Vagina (tissue), 2 donors: ENCODE measurements around the gene BLTP3A. TPM values are rescaled to one million over a fixed set of nuclear protein-coding genes. Genes with fewer than 3 reads are reported as not detected.
"Not testable (repeated sequence)": the region's sequence is repeated elsewhere in the genome, so short reads cannot be mapped to it uniquely, and the experiment has no call there.

Source experiments
- DNase-seq, 2 donors: peaks; one replicate each; pipeline ENCODE4 v3.0.0-alpha.2; 2017; ENCODE audit errors: extremely low spot score in 2 of 2
- H3K27ac ChIP-seq: fragments of 200-600 bp; sonication (generic); one replicate; pipeline ENCODE4 v1.5.1; 2019
- H3K27me3 ChIP-seq: fragments of 200-600 bp; sonication (generic); one replicate; pipeline ENCODE4 v1.5.1; 2019
- H3K36me3 ChIP-seq, 2 donors: fragments of 200-600 bp; sonication (generic); one replicate each; pipeline ENCODE4 v1.5.1; 2017 to 2019
- H3K4me1 ChIP-seq: fragments of 200-600 bp; sonication (generic); one replicate; pipeline ENCODE4 v1.5.1; 2019
- H3K4me3 ChIP-seq, 2 donors: fragments of 200-600 bp; sonication (generic); 1 replicate in 1 of 2; 2 replicates in 1 of 2; pipeline ENCODE4 v1.5.1; 2016 to 2019
- H3K9me3 ChIP-seq: fragments of 200-600 bp; sonication (generic); one replicate; pipeline ENCODE4 v1.5.1; 2019
- CTCF ChIP-seq, 3 experiments: fragments of 450-650 bp in 2 of 3; fragments of 200-600 bp in 1 of 3; sonication (generic) in 1 of 3; IDR thresholded peaks; one replicate each; pipeline ENCODE4 v1.5.1; 2017 to 2019; ENCODE audit warnings: antibody characterized with exemption in 3 of 3, mild to moderate bottlenecking in 2 of 3, moderate library complexity in 2 of 3
- POLR2A ChIP-seq, 2 donors: fragments of 450-650 bp; IDR thresholded peaks; one replicate each; pipeline ENCODE4 v1.6.1; 2017; ENCODE audit warnings: antibody characterized with exemption in 2 of 2, mild to moderate bottlenecking in 2 of 2, moderate library complexity in 2 of 2
- POLR2AphosphoS5 ChIP-seq, 2 donors: sonication (generic); formaldehyde crosslinking; IDR thresholded peaks; one replicate each; pipeline ENCODE4 v1.9.0; 2017; ENCODE audit warnings: antibody characterized with exemption in 2 of 2, mild to moderate bottlenecking in 2 of 2, low read depth in 1 of 2; ENCODE audit not compliant: insufficient read depth in 1 of 2
- intact Hi-C: fragments of 100-400 bp; cut with DNase I; formaldehyde crosslinking; loops from one replicate; pipeline ENCODE4 v1.15.1; 2023
- total RNA-seq: library from RNA; depleted of rRNA; stranded (reverse); fragments of >200 nt; gene quantifications from one replicate; pipeline ENCODE4 v1.2.3, GENCODE V29; 2016

BLTP3A gene
- total RNA-seq, 1 donor from 2014 or later: 10.1 TPM

- H3K27me3 ChIP-seq: no peaks in the 10 kb centered on the region
- H3K4me1 ChIP-seq: peaks cover 30% of the 10 kb centered on the region
- intact Hi-C loops: no loop called here
- DNase-seq: no peak
- no peaks in the 10 kb centered on the region for H3K9me3 ChIP-seq
- TF ChIP-seq POLR2A (IDR thresholded peaks at IDR 0.05): no peak
- no peak for TF ChIP-seq CTCF (IDR thresholded peaks at IDR 0.05)
- H3K4me3 ChIP-seq: no peak overlapping the region
- H3K36me3 ChIP-seq: peaks cover 0 to 24% of the 10 kb centered on the region in 2 donors
- no peak overlapping the region for H3K27ac ChIP-seq
Observed at GRCh38 chr6:34760108-34760507, 31.8 kb upstream of the BLTP3A start.

- Histone ChIP-seq H3K36me3 (peaks cover 0 to 35% of the 10 kb centered on the region in 2 donors), H3K4me1 (peaks cover 30% of the 10 kb centered on the region)
- H3K27me3 ChIP-seq, H3K4me3 ChIP-seq, DNase-seq, H3K9me3 ChIP-seq, H3K27ac ChIP-seq, intact Hi-C loops: not testable (repeated sequence)
Observed at GRCh38 chr6:34761681-34762080, 30.2 kb upstream of the BLTP3A start.

- intact Hi-C loops: no loop called here
- Histone ChIP-seq H3K4me3 (no peak overlapping the region), H3K27ac (no peak overlapping the region), H3K4me1 (no peaks in the 10 kb centered on the region), H3K36me3 (peaks cover 0 to 86% of the 10 kb centered on the region in 2 donors), H3K9me3 (no peaks in the 10 kb centered on the region), H3K27me3 (no peaks in the 10 kb centered on the region)
- DNase-seq: no peak
- TF ChIP-seq POLR2AphosphoS5 (IDR thresholded peaks at IDR 0.05; ENCODE audit: insufficient read depth in 1 of 2, low read depth in 1 of 2): no peak
- TF ChIP-seq POLR2A (IDR thresholded peaks at IDR 0.05): no peak
Observed at GRCh38 chr6:34768148-34768547, 23.7 kb upstream of the BLTP3A start.

GRCh38 chr6:34771727-34772126, 20.2 kb upstream of the BLTP3A start:
- Histone ChIP-seq H3K9me3 (no peaks in the 10 kb centered on the region), H3K27me3 (no peaks in the 10 kb centered on the region), H3K27ac (no peak overlapping the region), H3K36me3 (peaks cover 0 to 83% of the 10 kb centered on the region in 2 donors), H3K4me1 (no peaks in the 10 kb centered on the region), H3K4me3 (no peak overlapping the region)
- intact Hi-C loops: no loop called here
- TF ChIP-seq POLR2A (IDR thresholded peaks at IDR 0.05) (no peak), CTCF (IDR thresholded peaks at IDR 0.05) (no peak), POLR2AphosphoS5 (IDR thresholded peaks at IDR 0.05; ENCODE audit: insufficient read depth in 1 of 2, low read depth in 1 of 2) (no peak)
- DNase-seq: no peak

GRCh38 chr6:34772940-34773339, 18.9 kb upstream of the BLTP3A start:
- TF ChIP-seq POLR2A (IDR thresholded peaks at IDR 0.05) (no peak), CTCF (IDR thresholded peaks at IDR 0.05) (no peak), POLR2AphosphoS5 (IDR thresholded peaks at IDR 0.05; ENCODE audit: insufficient read depth in 1 of 2, low read depth in 1 of 2) (no peak)
- no peaks in the 10 kb centered on the region for H3K4me1 ChIP-seq
- H3K27ac ChIP-seq: no peak overlapping the region
- intact Hi-C loops: no loop called here
- H3K4me3 ChIP-seq: no peak overlapping the region
- no peaks in the 10 kb centered on the region for H3K9me3 ChIP-seq
- no peaks in the 10 kb centered on the region for H3K27me3 ChIP-seq
- H3K36me3 ChIP-seq: peaks cover 0 to 71% of the 10 kb centered on the region in 2 donors
- DNase-seq: no peak

GRCh38 chr6:34773916-34774315, 18.0 kb upstream of the BLTP3A start:
- Histone ChIP-seq H3K9me3 (no peaks in the 10 kb centered on the region), H3K4me1 (no peaks in the 10 kb centered on the region), H3K27me3 (no peaks in the 10 kb centered on the region), H3K27ac (no peak overlapping the region), H3K36me3 (peaks cover 0 to 61% of the 10 kb centered on the region in 2 donors), H3K4me3 (no peak overlapping the region)
- no peak for TF ChIP-seq POLR2A (IDR thresholded peaks at IDR 0.05)
- no peak for TF ChIP-seq CTCF (IDR thresholded peaks at IDR 0.05)
- no peak for TF ChIP-seq POLR2AphosphoS5 (IDR thresholded peaks at IDR 0.05; ENCODE audit: insufficient read depth in 1 of 2, low read depth in 1 of 2)
- intact Hi-C loops: no loop called here
- DNase-seq: no peak
